Measurements from ENCODE around the gene OLIG1.

OLIG1 gene

GRCh38 chr21:33105088-33105487, 35.1 kb downstream of the OLIG1 start:
- DNase-seq, result no peak

- DNase-seq, result no peak
Measured at GRCh38 chr21:33108228-33108627, 38.3 kb downstream of the OLIG1 start.

GRCh38 chr21:33109574-33110339, 39.8 kb downstream of the OLIG1 start:
- no peak for DNase-seq

GRCh38 chr21:33110340-33110715, 40.4 kb downstream of the OLIG1 start:
- no peak for DNase-seq

- DNase-seq, result no peak
Measured at GRCh38 chr21:33111577-33111976, 41.6 kb downstream of the OLIG1 start.

DNA sequence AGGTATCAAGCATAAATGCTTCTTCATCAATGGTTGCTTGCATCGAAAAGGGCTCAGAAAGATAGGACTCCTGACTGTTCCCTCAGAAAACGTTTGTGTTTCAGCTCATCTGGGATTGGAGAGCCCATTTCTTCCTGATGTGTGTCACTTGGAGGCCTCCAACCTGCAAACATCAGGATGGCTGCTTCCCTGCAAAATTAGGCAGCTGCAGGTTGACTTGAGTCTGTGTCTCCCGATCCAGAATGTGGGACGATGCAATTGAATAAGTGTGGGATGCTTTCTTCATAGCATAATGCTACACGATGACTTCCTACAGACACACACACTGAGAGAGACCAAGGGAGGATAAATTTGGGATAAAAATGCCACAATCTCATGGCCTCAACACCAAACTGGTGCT, 42.2 kb downstream of the OLIG1 start:
- no peak for DNase-seq

GRCh38 chr21:33112681-33113080, 42.7 kb downstream of the OLIG1 start:
- DNase-seq, result no peak

DNA sequence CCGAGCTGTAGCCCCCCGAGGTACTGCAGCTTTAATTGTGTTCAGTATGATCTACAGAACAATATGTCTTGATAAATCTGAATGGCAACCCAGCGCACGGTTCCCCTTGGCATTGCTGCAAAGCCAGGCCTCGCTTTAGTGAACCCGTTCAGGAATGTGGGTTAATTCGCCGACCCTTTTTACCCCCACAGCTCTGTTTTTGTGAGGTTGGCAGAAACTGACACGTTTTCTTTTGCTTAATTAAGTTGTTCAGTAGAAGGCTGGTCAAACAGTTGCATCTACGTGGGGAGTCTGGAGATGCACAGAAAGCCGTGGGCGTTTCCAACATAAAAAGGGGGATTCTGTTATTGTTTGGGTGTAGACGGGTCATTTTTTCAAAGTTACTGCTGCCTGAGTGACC, 43.2 kb downstream of the OLIG1 start:
- DNase-seq, result no peak

DNA sequence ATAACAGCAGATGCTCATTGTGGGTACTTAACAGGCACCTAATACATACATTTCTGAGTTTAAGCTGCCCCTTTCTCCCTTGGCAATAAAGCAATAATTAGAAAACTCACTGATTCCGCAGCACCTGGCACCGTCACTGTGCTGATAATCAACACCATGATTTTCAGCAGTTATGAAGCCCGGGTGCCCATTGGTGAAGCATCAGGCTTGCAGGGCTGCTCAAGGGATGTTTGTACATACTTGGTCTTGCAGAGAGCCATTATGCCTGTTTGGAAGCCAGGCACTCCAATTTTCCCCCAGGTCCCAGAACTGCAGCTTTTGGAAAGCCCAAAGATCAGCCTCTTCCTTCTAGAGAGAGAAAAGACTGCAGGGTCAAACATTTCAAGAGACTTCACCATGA, 44.3 kb downstream of the OLIG1 start:
- no peak for DNase-seq

- no peak for DNase-seq
Measured at GRCh38 chr21:33115631-33116510, 45.9 kb downstream of the OLIG1 start.

DNA sequence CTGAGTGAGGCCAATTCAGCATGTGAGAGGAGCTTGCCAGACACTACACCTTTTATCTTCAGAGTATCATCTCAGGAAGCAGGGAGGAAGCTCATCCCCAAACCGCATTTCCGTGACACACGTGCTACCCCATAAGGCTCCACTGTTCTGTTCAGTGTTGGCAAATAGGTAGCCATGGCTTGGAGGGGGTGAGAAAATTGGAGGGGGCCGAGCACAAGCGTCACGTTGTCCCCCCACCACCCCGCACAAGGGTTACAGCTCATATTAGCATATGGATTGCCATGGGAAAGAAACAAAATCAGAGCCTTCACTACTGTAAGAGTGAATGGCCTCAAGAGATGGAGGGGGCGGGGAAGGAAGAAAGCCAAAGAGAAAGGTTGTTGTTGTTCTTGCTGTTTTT, 46.7 kb downstream of the OLIG1 start:
- DNase-seq, result no peak

GRCh38 chr21:33117101-33117888, 47.4 kb downstream of the OLIG1 start:
- DNase-seq, result no peak
